IMR-90 (cell line): ENCODE measurements around the gene BMP7. TPM values are rescaled to one million over a fixed set of nuclear protein-coding genes. Genes with fewer than 3 reads are reported as not detected.

Experiments
- ATAC-seq: fragments of 200-7000 bp; cut with Tn5 transposase; 2 replicates; pipeline ENCODE4 v1.9.1; 2020; ENCODE audit warnings: low read depth, mild to moderate bottlenecking, moderate library complexity
- BruUV-seq: library from RNA; stranded (reverse); fragments of 400-500 nt; replicated peaks from 2 replicates; lab custom pipeline; 2021; lab: Mats Ljungman, UMichigan
- CTCF ChIA-PET: fragments of 300-600 bp; formaldehyde crosslinking; extraction: SDS; loops from one replicate; lab custom pipeline; 2021; ENCODE audit warnings: antibody characterized with exemption; lab: Yijun Ruan, JAX
- POLR2A ChIA-PET: fragments of 300-600 bp; sonication (Branson Sonifier 250); formaldehyde crosslinking; loops from one replicate; lab custom pipeline; 2022; ENCODE audit warnings: antibody characterized with exemption; ENCODE audit not compliant: unreplicated experiment; lab: Charles Lee
- DNase-seq: peaks from one replicate; pipeline ENCODE4 v3.0.0; 2013
- H2AFZ ChIP-seq: replicated peaks from 2 replicates; pipeline ENCODE3; 2013; ENCODE audit warnings: low read length, mild to moderate bottlenecking; ENCODE audit not compliant: poor library complexity
- H2AK5ac ChIP-seq: 2 replicates; pipeline ENCODE4 v1.6.1; 2013; ENCODE audit warnings: low read depth, low read length, inconsistent platforms
- H2AK9ac ChIP-seq: replicated peaks from 2 replicates; pipeline ENCODE3; 2013; ENCODE audit warnings: mild to moderate bottlenecking, low read depth, low read length, moderate library complexity; ENCODE audit not compliant: poor library complexity
- H2BK120ac ChIP-seq: 2 replicates; pipeline ENCODE4 v1.6.1; 2013; ENCODE audit warnings: low read depth, low read length, inconsistent platforms
- H2BK15ac ChIP-seq: 3 replicates; pipeline ENCODE4 v1.6.1; 2013; ENCODE audit warnings: low read depth, low read length, inconsistent platforms
- H2BK20ac ChIP-seq: 2 replicates; pipeline ENCODE4 v1.6.1; 2013; ENCODE audit warnings: low read depth, mild to moderate bottlenecking, inconsistent platforms, low read length, moderate library complexity
- H2BK5ac ChIP-seq: 2 replicates; pipeline ENCODE4 v1.6.1; 2013; ENCODE audit warnings: mild to moderate bottlenecking, low read depth, low read length, inconsistent platforms; ENCODE audit not compliant: poor library complexity, severe bottlenecking
- H3K14ac ChIP-seq: replicated peaks from 2 replicates; pipeline ENCODE4 v1.6.1; 2013; ENCODE audit warnings: low read depth, low read length, inconsistent platforms
- H3K18ac ChIP-seq: 2 replicates; pipeline ENCODE4 v1.6.1; 2013; ENCODE audit warnings: low read depth, low read length, control low read depth
- H3K23ac ChIP-seq: 2 replicates; pipeline ENCODE4 v1.6.1; 2013; ENCODE audit warnings: low read depth, low read length, inconsistent platforms
- H3K27ac ChIP-seq: 2 replicates; pipeline ENCODE4 v1.5.1; 2013; ENCODE audit warnings: mild to moderate bottlenecking, control low read depth, low read length; ENCODE audit not compliant: insufficient read depth
- H3K27me3 ChIP-seq: 2 replicates; pipeline ENCODE4 v1.6.1; 2013; ENCODE audit warnings: low read length; ENCODE audit not compliant: control insufficient read depth, insufficient read depth
- H3K36me3 ChIP-seq: 2 replicates; pipeline ENCODE4 v1.6.1; 2013; ENCODE audit warnings: low read length, mixed read lengths; ENCODE audit not compliant: control insufficient read depth, insufficient read depth
- H3K4ac ChIP-seq: 2 replicates; pipeline ENCODE4 v1.6.1; 2013; ENCODE audit warnings: low read depth, low read length, inconsistent platforms
- H3K4me1 ChIP-seq: 2 replicates; pipeline ENCODE4 v1.6.1; 2013; ENCODE audit warnings: low read length, mixed read lengths; ENCODE audit not compliant: control insufficient read depth, insufficient read depth
- H3K4me2 ChIP-seq: 2 replicates; pipeline ENCODE4 v1.6.1; 2013; ENCODE audit warnings: low read depth, mild to moderate bottlenecking, control low read depth, low read length, moderate library complexity
- H3K4me3 ChIP-seq: 2 replicates; pipeline ENCODE4 v1.5.1; 2013; ENCODE audit warnings: low read depth, mild to moderate bottlenecking, control low read depth, low read length, moderate library complexity; ENCODE audit not compliant: insufficient read depth
- H3K56ac ChIP-seq: 2 replicates; pipeline ENCODE4 v1.6.1; 2013; ENCODE audit warnings: low read length, inconsistent platforms; ENCODE audit not compliant: insufficient read depth; ENCODE audit errors: extremely low read depth
- H3K79me1 ChIP-seq, 2 experiments: 2 replicates each; pipeline ENCODE4 v1.6.1; 2013; ENCODE audit warnings: low read length in 2 of 2, inconsistent platforms in 1 of 2, low read depth in 1 of 2
- H3K9ac ChIP-seq: 2 replicates; pipeline ENCODE4 v1.6.1; 2013; ENCODE audit warnings: low read depth, low read length, control low read depth
- H3K9me1 ChIP-seq: 2 replicates; pipeline ENCODE4 v1.6.1; 2013; ENCODE audit warnings: low read length, inconsistent platforms; ENCODE audit not compliant: insufficient read depth
- H3K9me3 ChIP-seq: 2 replicates; pipeline ENCODE4 v1.6.1; 2013; ENCODE audit warnings: low read length; ENCODE audit not compliant: control insufficient read depth, insufficient read depth
- H4K20me1 ChIP-seq: 2 replicates; pipeline ENCODE4 v1.6.1; 2013; ENCODE audit warnings: low read length, inconsistent platforms; ENCODE audit not compliant: insufficient read depth
- H4K5ac ChIP-seq: 2 replicates; pipeline ENCODE4 v1.6.1; 2013; ENCODE audit warnings: mild to moderate bottlenecking, low read depth, low read length, control low read depth
- H4K8ac ChIP-seq, 2 experiments: 2 replicates each; pipeline ENCODE4 v1.6.1; 2013; ENCODE audit warnings: low read depth in 2 of 2, low read length in 2 of 2, control low read depth in 1 of 2, inconsistent platforms in 1 of 2
- H4K91ac ChIP-seq: 2 replicates; pipeline ENCODE4 v1.6.1; 2013; ENCODE audit warnings: low read depth, low read length, inconsistent platforms; ENCODE audit not compliant: insufficient read depth
- BHLHE40 ChIP-seq: fragments of 150-350 bp; IDR thresholded peaks from 2 replicates; pipeline ENCODE4 v1.6.1; 2016; ENCODE audit warnings: mild to moderate bottlenecking, low read depth, low read length
- CEBPB ChIP-seq: IDR thresholded peaks from 2 replicates; pipeline ENCODE4 v1.6.1; 2012; ENCODE audit warnings: low read depth, low read length, improper control_type of control experiment
- CHD1 ChIP-seq: IDR thresholded peaks from 2 replicates; pipeline ENCODE4 v1.6.1; 2012; ENCODE audit warnings: low read depth, low read length, improper control_type of control experiment
- FOS ChIP-seq: fragments of 150-350 bp; IDR thresholded peaks from 2 replicates; pipeline ENCODE4 v1.6.1; 2016; ENCODE audit warnings: low read depth, low read length
- MAFK ChIP-seq: IDR thresholded peaks from 2 replicates; pipeline ENCODE4 v1.6.1; 2012; ENCODE audit warnings: low read depth, low read length, improper control_type of control experiment
- MAZ ChIP-seq: IDR thresholded peaks from 2 replicates; pipeline ENCODE4 v1.6.1; 2012; ENCODE audit warnings: low read depth, mild to moderate bottlenecking, low read length, improper control_type of control experiment, moderate library complexity, borderline replicate concordance
- MXI1 ChIP-seq: IDR thresholded peaks from 2 replicates; pipeline ENCODE4 v1.6.1; 2012; ENCODE audit warnings: low read depth, mild to moderate bottlenecking, low read length, moderate library complexity, borderline replicate concordance
- NFE2L2 ChIP-seq: fragments of 150-350 bp; IDR thresholded peaks from 2 replicates; pipeline ENCODE4 v1.6.1; 2016; ENCODE audit warnings: low read depth, mild to moderate bottlenecking, low read length
- POLR2A ChIP-seq: IDR thresholded peaks from 2 replicates; pipeline ENCODE4 v1.6.1; 2012; ENCODE audit warnings: mild to moderate bottlenecking, low read depth, low read length
- RAD21 ChIP-seq: IDR thresholded peaks from 2 replicates; pipeline ENCODE4 v1.6.1; 2012; ENCODE audit warnings: low read length, improper control_type of control experiment
- RCOR1 ChIP-seq: IDR thresholded peaks from 2 replicates; pipeline ENCODE4 v1.6.1; 2012; ENCODE audit warnings: mild to moderate bottlenecking, low read length, improper control_type of control experiment; ENCODE audit not compliant: insufficient replicate concordance
- RFX5 ChIP-seq: IDR thresholded peaks from 2 replicates; pipeline ENCODE4 v1.8.0; 2012; ENCODE audit warnings: low read depth, mild to moderate bottlenecking, low read length, moderate library complexity
- SMC3 ChIP-seq: fragments of 150-350 bp; IDR thresholded peaks from 2 replicates; pipeline ENCODE4 v1.6.1; 2016; ENCODE audit warnings: low read depth, mild to moderate bottlenecking, antibody characterized with exemption, low read length, moderate library complexity
- WGBS, 2 experiments: methylation state at CpG; one replicate each; pipeline versions ENCODE4 v1.1.5 to v1.1.7; 2013; ENCODE audit warnings: missing lambda C conversion rate in 2 of 2; ENCODE audit not compliant: insufficient read length in 1 of 2; ENCODE audit errors: extremely low coverage in 2 of 2; 5-methylcytosine and 5-hydroxymethylcytosine counted together
- dilution Hi-C: fragments of 300-500 bp; cut with HindIII; formaldehyde crosslinking; loops from one replicate; pipeline ENCODE4 v1.14.3; 2018; ENCODE audit warnings: low sequenced_read_pairs; ENCODE audit not compliant: unreplicated experiment
- in situ Hi-C: fragments of 300-500 bp; cut with MboI; formaldehyde crosslinking; loops from 3 replicates; pipeline ENCODE4 v1.14.3; 2019; ENCODE audit warnings: low sequenced_read_pairs, inconsistent platforms, mixed read lengths
- intact Hi-C: fragments of 100-400 bp; cut with micrococcal nuclease; formaldehyde crosslinking; loops from 2 replicates; pipeline ENCODE4 v1.10.0; 2022
- polyA plus RNA-seq, 3 experiments: library from polyadenylated mRNA; depleted of rRNA; stranded (reverse); fragments of >200 nt; gene quantifications; 2 replicates each; pipeline ENCODE4 v1.2.3, GENCODE V29; 2012; ENCODE audit warnings: low replicate concordance in 1 of 3
- total RNA-seq: library from RNA; depleted of rRNA; stranded (reverse); fragments of >200 nt; gene quantifications from 2 replicates; pipeline ENCODE4 v1.2.3, GENCODE V29; 2012
- TF ChIP-seq, protein P1 (sequence below): fragments of 150-350 bp; IDR thresholded peaks from 2 replicates; pipeline ENCODE4 v1.6.1; 2016; ENCODE audit warnings: low read depth, mild to moderate bottlenecking, low read length, moderate library complexity, borderline replicate concordance
- TF ChIP-seq, protein P2 (sequence below): fragments of 150-350 bp; IDR thresholded peaks from 2 replicates; pipeline ENCODE4 v1.6.1; 2017; ENCODE audit warnings: mild to moderate bottlenecking, antibody characterized with exemption, low read length, low read depth
- TF ChIP-seq, protein P3 (sequence below): conservative IDR thresholded peaks from 2 replicates; pipeline ENCODE4 v1.5.1; 2012; ENCODE audit warnings: mild to moderate bottlenecking, low read depth, low read length, improper control_type of control experiment

Gene BMP7
- total and polyA plus RNA-seq, 2 of the 4 experiments (the other 2 are of a cell fraction), result not detected

DNA sequence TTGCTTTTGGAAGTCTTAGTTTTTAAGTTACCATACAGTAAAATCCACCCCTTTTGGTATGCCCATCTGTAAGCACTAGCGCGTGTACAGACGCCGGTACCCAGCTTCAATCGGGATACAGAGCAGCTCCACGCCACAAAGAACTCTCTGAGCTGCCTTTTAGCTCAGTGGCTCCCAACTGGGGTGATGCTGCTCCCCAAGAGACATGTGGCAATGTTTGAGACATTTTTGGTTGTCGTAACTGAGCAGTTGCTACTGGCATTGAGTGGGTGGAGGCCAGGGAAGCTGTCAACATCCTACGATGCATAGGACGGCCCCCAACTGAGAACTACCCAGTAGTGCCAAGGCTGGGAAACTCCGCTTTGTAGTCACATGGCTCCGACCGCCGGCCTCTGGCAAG lies 73.3 kb downstream of the BMP7 start:
- Histone ChIP-seq H3K18ac (no peak overlapping the region), H3K9me3 (peaks cover 3% of the 10 kb centered on the region; the same call in 1 of the 2 replicates), H3K79me1 (no peaks in the 10 kb centered on the region), H2BK120ac (no peak overlapping the region), H2BK5ac (no peak overlapping the region), H3K4me3 (no peak overlapping the region), H4K20me1 (no peaks in the 10 kb centered on the region), H3K9me1 (no peaks in the 10 kb centered on the region), H3K23ac (no peak overlapping the region), H3K36me3 (no peaks in the 10 kb centered on the region), H3K9ac (no peak overlapping the region), H3K4ac (no peak overlapping the region), H3K4me1 (no peaks in the 10 kb centered on the region), H3K27me3 (no peaks in the 10 kb centered on the region), H2AFZ (no peak overlapping the region), H3K4me2 (no peak overlapping the region), H2AK5ac (no peak overlapping the region), H2BK20ac (no peak overlapping the region), H3K56ac (no peak overlapping the region), H4K91ac (no peak overlapping the region), H3K27ac (no peak overlapping the region), H4K8ac (no peak overlapping the region), H3K14ac (no peak overlapping the region), H2AK9ac (no peak overlapping the region), H2BK15ac (no peak overlapping the region), H4K5ac (no peak overlapping the region)
- in situ Hi-C loops, result no loop called here
- no TSS peak for BruUV-seq
- 74% methylated on average over 6 of the region's 13 CpGs; no CpG with 5 or more reads in 1 of the 2 experiments for WGBS, 2 experiments
- intact Hi-C loops, result no loop called here
- TF ChIP-seq, protein P1, sequence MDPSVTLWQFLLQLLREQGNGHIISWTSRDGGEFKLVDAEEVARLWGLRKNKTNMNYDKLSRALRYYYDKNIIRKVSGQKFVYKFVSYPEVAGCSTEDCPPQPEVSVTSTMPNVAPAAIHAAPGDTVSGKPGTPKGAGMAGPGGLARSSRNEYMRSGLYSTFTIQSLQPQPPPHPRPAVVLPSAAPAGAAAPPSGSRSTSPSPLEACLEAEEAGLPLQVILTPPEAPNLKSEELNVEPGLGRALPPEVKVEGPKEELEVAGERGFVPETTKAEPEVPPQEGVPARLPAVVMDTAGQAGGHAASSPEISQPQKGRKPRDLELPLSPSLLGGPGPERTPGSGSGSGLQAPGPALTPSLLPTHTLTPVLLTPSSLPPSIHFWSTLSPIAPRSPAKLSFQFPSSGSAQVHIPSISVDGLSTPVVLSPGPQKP, result no peak
- no peak for TF ChIP-seq NFE2L2
- no peak for TF ChIP-seq BHLHE40
- TF ChIP-seq RAD21, result no peak
- TF ChIP-seq, protein P2, sequence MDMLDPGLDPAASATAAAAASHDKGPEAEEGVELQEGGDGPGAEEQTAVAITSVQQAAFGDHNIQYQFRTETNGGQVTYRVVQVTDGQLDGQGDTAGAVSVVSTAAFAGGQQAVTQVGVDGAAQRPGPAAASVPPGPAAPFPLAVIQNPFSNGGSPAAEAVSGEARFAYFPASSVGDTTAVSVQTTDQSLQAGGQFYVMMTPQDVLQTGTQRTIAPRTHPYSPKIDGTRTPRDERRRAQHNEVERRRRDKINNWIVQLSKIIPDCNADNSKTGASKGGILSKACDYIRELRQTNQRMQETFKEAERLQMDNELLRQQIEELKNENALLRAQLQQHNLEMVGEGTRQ, result no peak
- TF ChIP-seq CEBPB, result no peak
- no peak for TF ChIP-seq RCOR1
- no peak for TF ChIP-seq MAFK
- no peak for TF ChIP-seq CHD1
- TF ChIP-seq RFX5, result no peak
- TF ChIP-seq POLR2A, result no peak
- TF ChIP-seq, protein P3, sequence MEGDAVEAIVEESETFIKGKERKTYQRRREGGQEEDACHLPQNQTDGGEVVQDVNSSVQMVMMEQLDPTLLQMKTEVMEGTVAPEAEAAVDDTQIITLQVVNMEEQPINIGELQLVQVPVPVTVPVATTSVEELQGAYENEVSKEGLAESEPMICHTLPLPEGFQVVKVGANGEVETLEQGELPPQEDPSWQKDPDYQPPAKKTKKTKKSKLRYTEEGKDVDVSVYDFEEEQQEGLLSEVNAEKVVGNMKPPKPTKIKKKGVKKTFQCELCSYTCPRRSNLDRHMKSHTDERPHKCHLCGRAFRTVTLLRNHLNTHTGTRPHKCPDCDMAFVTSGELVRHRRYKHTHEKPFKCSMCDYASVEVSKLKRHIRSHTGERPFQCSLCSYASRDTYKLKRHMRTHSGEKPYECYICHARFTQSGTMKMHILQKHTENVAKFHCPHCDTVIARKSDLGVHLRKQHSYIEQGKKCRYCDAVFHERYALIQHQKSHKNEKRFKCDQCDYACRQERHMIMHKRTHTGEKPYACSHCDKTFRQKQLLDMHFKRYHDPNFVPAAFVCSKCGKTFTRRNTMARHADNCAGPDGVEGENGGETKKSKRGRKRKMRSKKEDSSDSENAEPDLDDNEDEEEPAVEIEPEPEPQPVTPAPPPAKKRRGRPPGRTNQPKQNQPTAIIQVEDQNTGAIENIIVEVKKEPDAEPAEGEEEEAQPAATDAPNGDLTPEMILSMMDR, result no peak
- no peak for TF ChIP-seq MAZ
- no peak for TF ChIP-seq FOS
- TF ChIP-seq SMC3, result no peak
- no peak for TF ChIP-seq MXI1
- CTCF ChIA-PET, result no interaction called here
- DNase-seq, result no peak
- dilution Hi-C loops, result no loop called here
- POLR2A ChIA-PET, result no interaction called here
- ATAC-seq, result no peak
